K562 (cell line): Measurements from ENCODE around the gene PLXNA2. TPM values are rescaled to one million over a fixed set of nuclear protein-coding genes. Genes with fewer than 3 reads are reported as not detected.

Source experiments
- ATAC-seq: fragments of 200-7000 bp; cut with Tn5 transposase; 3 replicates; pipeline ENCODE4 v1.9.1; 2020; ENCODE audit warnings: moderate library complexity
- BruUV-seq: library from RNA; stranded (reverse); fragments of 400-500 nt; replicated peaks from 2 replicates; lab custom pipeline; 2021; lab: Mats Ljungman, UMichigan
- CTCF ChIA-PET: fragments of 300-600 bp; formaldehyde crosslinking; extraction: SDS; loops from one replicate; lab custom pipeline; 2021; ENCODE audit warnings: low intra/inter-chr PET ratio; lab: Yijun Ruan, JAX
- POLR2A ChIA-PET: fragments of 300-600, 350-650 bp; sonication (Branson Sonifier 250); formaldehyde crosslinking; extraction: SDS; loops from one replicate; lab custom pipeline; 2021; ENCODE audit warnings: antibody characterized with exemption, inconsistent platforms; lab: Yijun Ruan, JAX
- DNase-seq, 4 experiments: peaks; one replicate each; pipeline versions ENCODE4 v3.0.0 to v3.0.0-alpha.2; 2011 to 2018; ENCODE audit warnings: low spot score in 3 of 4, mixed read lengths in 3 of 4; ENCODE audit errors: extremely low read depth in 1 of 4
- FAIRE-seq: peaks from 2 replicates; lab custom pipeline; 2011; peaks lifted over from hg19 to GRCh38; lab: Jason Lieb, UNC
- H2AFZ ChIP-seq: 2 replicates; pipeline ENCODE4 v1.6.0; 2011; ENCODE audit warnings: low read depth, low read length, control low read depth, inconsistent platforms
- H3K27ac ChIP-seq: fragments of 200-600 bp; 3 replicates; pipeline ENCODE4 v1.8.0; 2011; ENCODE audit warnings: low read depth, mild to moderate bottlenecking, control low read depth, inconsistent platforms, low read length, moderate library complexity, mixed read lengths; ENCODE audit errors: extremely low read depth
- H3K27me3 ChIP-seq, 2 experiments: fragments of 300-600 bp in 1 of 2; 2 replicates in 1 of 2; 3 replicates in 1 of 2; pipeline versions ENCODE4 v1.6.0 to v1.8.0; 2011; ENCODE audit warnings: inconsistent platforms in 2 of 2, low read length in 2 of 2, mild to moderate bottlenecking in 1 of 2, mixed read lengths in 1 of 2, moderate library complexity in 1 of 2; ENCODE audit not compliant: control insufficient read depth in 2 of 2, insufficient read depth in 2 of 2
- H3K36me3 ChIP-seq: fragments of 300-600 bp; 3 replicates; pipeline ENCODE4 v1.8.0; 2011; ENCODE audit warnings: mild to moderate bottlenecking, low read length, inconsistent platforms; ENCODE audit not compliant: control insufficient read depth, insufficient read depth
- H3K4me1 ChIP-seq, 2 experiments: fragments of 200-600 bp in 1 of 2; replicated peaks in 1 of 2; 2 replicates in 1 of 2; 3 replicates in 1 of 2; pipeline versions ENCODE4 v1.5.1 to v1.8.0; 2011; ENCODE audit warnings: inconsistent platforms in 2 of 2, low read length in 2 of 2, mild to moderate bottlenecking in 1 of 2, mixed read lengths in 1 of 2, moderate library complexity in 1 of 2; ENCODE audit not compliant: control insufficient read depth in 2 of 2, insufficient read depth in 2 of 2
- H3K4me2 ChIP-seq: 2 replicates; pipeline ENCODE4 v1.6.1; 2011; ENCODE audit warnings: low read length, control low read depth, inconsistent platforms, mixed read lengths; ENCODE audit not compliant: insufficient read depth
- H3K4me3 ChIP-seq: fragments of 200-600 bp; sonication (generic), shearing (Covaris generic); 2 replicates; pipeline ENCODE4 v1.5.1; 2016; ENCODE audit warnings: control low read depth, inconsistent platforms
- H3K79me2 ChIP-seq: fragments of 200-600 bp; 3 replicates; pipeline ENCODE4 v1.8.0; 2011; ENCODE audit warnings: low read length, inconsistent platforms; ENCODE audit not compliant: control insufficient read depth, insufficient read depth
- H3K9ac ChIP-seq, 2 experiments: 2 replicates each; pipeline versions ENCODE4 v1.6.0 to v1.6.1; 2011; ENCODE audit warnings: low read depth in 2 of 2, low read length in 2 of 2, control low read depth in 1 of 2, inconsistent platforms in 1 of 2, mild to moderate bottlenecking in 1 of 2, mixed read lengths in 1 of 2; ENCODE audit not compliant: insufficient read depth in 1 of 2
- H3K9me1 ChIP-seq: one replicate; pipeline ENCODE4 v1.6.0; 2011; ENCODE audit warnings: inconsistent platforms, mild to moderate bottlenecking, low read length, moderate library complexity; ENCODE audit not compliant: control insufficient read depth, insufficient read depth
- H3K9me3 ChIP-seq: replicated peaks from 2 replicates; pipeline ENCODE4 v1.5.1; 2011; ENCODE audit warnings: low read depth, low read length, inconsistent platforms; ENCODE audit not compliant: control insufficient read depth, insufficient read depth
- H4K20me1 ChIP-seq: replicated peaks from 2 replicates; pipeline ENCODE4 v1.6.1; 2011; ENCODE audit warnings: low read length, inconsistent platforms, mixed read lengths; ENCODE audit not compliant: control insufficient read depth, insufficient read depth
- CBX1 ChIP-seq: sonication (generic); IDR thresholded peaks from 2 replicates; pipeline ENCODE4 v1.6.1; 2016; ENCODE audit warnings: antibody characterized with exemption, low read depth, mild to moderate bottlenecking
- ILK ChIP-seq: fragments of 450-650 bp; IDR thresholded peaks from 2 replicates; pipeline ENCODE4 v1.6.1; 2016; ENCODE audit warnings: missing genetic modification characterization, low read depth, mild to moderate bottlenecking, missing compliant biosample characterization, moderate library complexity, borderline replicate concordance
- WGBS: fragments of 100-300 bp; shearing (Covaris generic); methylation state at CpG from one replicate; pipeline ENCODE4 v1.1.6; 2016; ENCODE audit warnings: low coverage, mixed read lengths; ENCODE audit not compliant: insufficient coverage; ENCODE audit errors: missing lambda C conversion rate; 5-methylcytosine and 5-hydroxymethylcytosine counted together
- in situ Hi-C: fragments of 300-500 bp; cut with MboI; formaldehyde crosslinking; loops from 4 replicates; pipeline ENCODE4 v1.15.0; 2018; ENCODE audit warnings: inconsistent platforms, mixed read lengths
- intact Hi-C: fragments of 100-400 bp; cut with micrococcal nuclease; formaldehyde crosslinking; loops from 2 replicates; pipeline ENCODE4 v1.14.2; 2022
- polyA plus RNA-seq, 8 experiments: library from polyadenylated mRNA; depleted of rRNA in 4 of 8; stranded (reverse) in 5 of 8; unstranded in 3 of 8; fragments of >200 nt; fragmentation: Nextera tagmentation in 2 of 8; fragmentation: Illumina TruSeq in 1 of 8; extraction: Ambion mirVana in 2 of 8; extraction: Trizol in 1 of 8; gene quantifications; 2 replicates each; pipeline versions ENCODE4 v1.2.1 to v1.2.3, GENCODE V29; 2011 to 2014; ENCODE audit warnings: inconsistent platforms in 1 of 8, missing spikeins in 1 of 8
- total RNA-seq, 7 experiments: library from RNA; depleted of rRNA in 6 of 7; stranded (reverse); fragments of >200 nt in 6 of 7; fragmentation: Illumina TruSeq in 2 of 7; extraction: Trizol in 2 of 7; gene quantifications; 2 replicates each; pipeline versions ENCODE4 v1.2.1 to v1.2.3, GENCODE V29; 2011 to 2021; ENCODE audit warnings: low replicate concordance in 1 of 7
- TF ChIP-seq, protein P1 (sequence below): IDR thresholded peaks from 2 replicates; pipeline ENCODE4 v1.6.1; 2011; ENCODE audit not compliant: insufficient read length; ENCODE audit errors: extremely low read depth
- TF ChIP-seq, protein P2 (sequence below): sonication (generic); formaldehyde crosslinking; IDR thresholded peaks from 2 replicates; pipeline ENCODE4 v1.8.0; 2022; ENCODE audit warnings: mild to moderate bottlenecking, missing genetic modification reagents
- TF ChIP-seq, protein P3 (sequence below): fragments of 250-450 bp; sonication (Bioruptor Pico); IDR thresholded peaks from 2 replicates; pipeline ENCODE4 v1.4.0; 2020
- TF ChIP-seq, protein P4 (sequence below): fragments of 250-450 bp; sonication (Bioruptor Pico); IDR thresholded peaks from 2 replicates; pipeline ENCODE4 v1.4.0; 2020; ENCODE audit warnings: borderline replicate concordance

The PLXNA2 gene
- total and polyA plus RNA-seq, 9 of the 15 experiments (the other 6 are each of a cell fraction or from before 2014, with no cell fraction given): 0.01 to 1.3 (median 0.32) TPM

DNA sequence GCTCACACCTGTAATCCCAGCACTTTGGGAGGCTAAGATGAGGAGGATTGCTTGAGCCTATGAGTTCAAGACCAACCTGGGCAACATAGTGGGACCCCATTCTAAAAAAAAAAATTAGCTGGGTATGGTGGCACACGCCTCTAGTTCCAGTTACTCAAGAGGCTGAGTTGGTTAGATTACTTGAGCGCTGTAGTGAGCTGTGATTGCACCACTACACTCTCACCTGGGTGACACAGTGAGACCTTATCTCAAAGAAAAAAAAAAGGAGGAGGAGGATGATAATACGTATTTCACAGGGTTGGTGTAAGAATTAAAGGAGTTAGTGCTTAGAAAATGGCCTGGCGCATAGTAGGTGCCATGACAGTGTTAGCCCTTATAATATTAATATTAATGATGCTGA lies 144.1 kb downstream of the PLXNA2 start:
- ChIA-PET POLR2A (interaction anchor here (0.6 to 2.1 kb wide), 4 partner anchors 13 to 1279 kb away, joined by 3 to 4 read pairs (median 3); no protein-coding TSS in a partner anchor), CTCF (no interaction called here)
- intact Hi-C loops (no loop called here), in situ Hi-C loops (no loop called here)
- Histone ChIP-seq H3K79me2 (no peaks in the 10 kb centered on the region), H4K20me1 (no peaks in the 10 kb centered on the region; the same call in none of the 2 replicates), H3K4me1 (no peaks in the 10 kb centered on the region; a peak in 1 of 5 replicates), H3K27me3 (peaks cover 36 to 63% of the 10 kb centered on the region in 2 experiments; a peak in 4 of 5 replicates), H3K27ac (no peak overlapping the region), H3K9me1 (peaks cover 3% of the 10 kb centered on the region), H2AFZ (no peak overlapping the region), H3K36me3 (no peaks in the 10 kb centered on the region), H3K9me3 (no peaks in the 10 kb centered on the region), H3K4me2 (no peak overlapping the region), H3K4me3 (no peak overlapping the region), H3K9ac (no peak overlapping the region)
- no TSS peak for BruUV-seq
- 2% methylated on average over 4 of the region's 4 CpGs for WGBS
- no peak for TF ChIP-seq CBX1
- TF ChIP-seq, protein P1, sequence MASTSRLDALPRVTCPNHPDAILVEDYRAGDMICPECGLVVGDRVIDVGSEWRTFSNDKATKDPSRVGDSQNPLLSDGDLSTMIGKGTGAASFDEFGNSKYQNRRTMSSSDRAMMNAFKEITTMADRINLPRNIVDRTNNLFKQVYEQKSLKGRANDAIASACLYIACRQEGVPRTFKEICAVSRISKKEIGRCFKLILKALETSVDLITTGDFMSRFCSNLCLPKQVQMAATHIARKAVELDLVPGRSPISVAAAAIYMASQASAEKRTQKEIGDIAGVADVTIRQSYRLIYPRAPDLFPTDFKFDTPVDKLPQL: no peak
- no peak for TF ChIP-seq ILK
- TF ChIP-seq, protein P2, sequence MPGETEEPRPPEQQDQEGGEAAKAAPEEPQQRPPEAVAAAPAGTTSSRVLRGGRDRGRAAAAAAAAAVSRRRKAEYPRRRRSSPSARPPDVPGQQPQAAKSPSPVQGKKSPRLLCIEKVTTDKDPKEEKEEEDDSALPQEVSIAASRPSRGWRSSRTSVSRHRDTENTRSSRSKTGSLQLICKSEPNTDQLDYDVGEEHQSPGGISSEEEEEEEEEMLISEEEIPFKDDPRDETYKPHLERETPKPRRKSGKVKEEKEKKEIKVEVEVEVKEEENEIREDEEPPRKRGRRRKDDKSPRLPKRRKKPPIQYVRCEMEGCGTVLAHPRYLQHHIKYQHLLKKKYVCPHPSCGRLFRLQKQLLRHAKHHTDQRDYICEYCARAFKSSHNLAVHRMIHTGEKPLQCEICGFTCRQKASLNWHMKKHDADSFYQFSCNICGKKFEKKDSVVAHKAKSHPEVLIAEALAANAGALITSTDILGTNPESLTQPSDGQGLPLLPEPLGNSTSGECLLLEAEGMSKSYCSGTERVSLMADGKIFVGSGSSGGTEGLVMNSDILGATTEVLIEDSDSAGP: no peak
- TF ChIP-seq, protein P3, sequence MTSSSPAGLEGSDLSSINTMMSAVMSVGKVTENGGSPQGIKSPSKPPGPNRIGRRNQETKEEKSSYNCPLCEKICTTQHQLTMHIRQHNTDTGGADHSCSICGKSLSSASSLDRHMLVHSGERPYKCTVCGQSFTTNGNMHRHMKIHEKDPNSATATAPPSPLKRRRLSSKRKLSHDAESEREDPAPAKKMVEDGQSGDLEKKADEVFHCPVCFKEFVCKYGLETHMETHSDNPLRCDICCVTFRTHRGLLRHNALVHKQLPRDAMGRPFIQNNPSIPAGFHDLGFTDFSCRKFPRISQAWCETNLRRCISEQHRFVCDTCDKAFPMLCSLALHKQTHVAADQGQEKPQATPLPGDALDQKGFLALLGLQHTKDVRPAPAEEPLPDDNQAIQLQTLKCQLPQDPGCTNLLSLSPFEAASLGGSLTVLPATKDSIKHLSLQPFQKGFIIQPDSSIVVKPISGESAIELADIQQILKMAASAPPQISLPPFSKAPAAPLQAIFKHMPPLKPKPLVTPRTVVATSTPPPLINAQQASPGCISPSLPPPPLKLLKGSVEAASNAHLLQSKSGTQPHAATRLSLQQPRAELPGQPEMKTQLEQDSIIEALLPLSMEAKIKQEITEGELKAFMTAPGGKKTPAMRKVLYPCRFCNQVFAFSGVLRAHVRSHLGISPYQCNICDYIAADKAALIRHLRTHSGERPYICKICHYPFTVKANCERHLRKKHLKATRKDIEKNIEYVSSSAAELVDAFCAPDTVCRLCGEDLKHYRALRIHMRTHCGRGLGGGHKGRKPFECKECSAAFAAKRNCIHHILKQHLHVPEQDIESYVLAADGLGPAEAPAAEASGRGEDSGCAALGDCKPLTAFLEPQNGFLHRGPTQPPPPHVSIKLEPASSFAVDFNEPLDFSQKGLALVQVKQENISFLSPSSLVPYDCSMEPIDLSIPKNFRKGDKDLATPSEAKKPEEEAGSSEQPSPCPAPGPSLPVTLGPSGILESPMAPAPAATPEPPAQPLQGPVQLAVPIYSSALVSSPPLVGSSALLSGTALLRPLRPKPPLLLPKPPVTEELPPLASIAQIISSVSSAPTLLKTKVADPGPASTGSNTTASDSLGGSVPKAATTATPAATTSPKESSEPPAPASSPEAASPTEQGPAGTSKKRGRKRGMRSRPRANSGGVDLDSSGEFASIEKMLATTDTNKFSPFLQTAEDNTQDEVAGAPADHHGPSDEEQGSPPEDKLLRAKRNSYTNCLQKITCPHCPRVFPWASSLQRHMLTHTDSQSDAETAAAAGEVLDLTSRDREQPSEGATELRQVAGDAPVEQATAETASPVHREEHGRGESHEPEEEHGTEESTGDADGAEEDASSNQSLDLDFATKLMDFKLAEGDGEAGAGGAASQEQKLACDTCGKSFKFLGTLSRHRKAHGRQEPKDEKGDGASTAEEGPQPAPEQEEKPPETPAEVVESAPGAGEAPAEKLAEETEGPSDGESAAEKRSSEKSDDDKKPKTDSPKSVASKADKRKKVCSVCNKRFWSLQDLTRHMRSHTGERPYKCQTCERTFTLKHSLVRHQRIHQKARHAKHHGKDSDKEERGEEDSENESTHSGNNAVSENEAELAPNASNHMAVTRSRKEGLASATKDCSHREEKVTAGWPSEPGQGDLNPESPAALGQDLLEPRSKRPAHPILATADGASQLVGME (CRISPR knock-in tag): no peak
- TF ChIP-seq, protein P4, sequence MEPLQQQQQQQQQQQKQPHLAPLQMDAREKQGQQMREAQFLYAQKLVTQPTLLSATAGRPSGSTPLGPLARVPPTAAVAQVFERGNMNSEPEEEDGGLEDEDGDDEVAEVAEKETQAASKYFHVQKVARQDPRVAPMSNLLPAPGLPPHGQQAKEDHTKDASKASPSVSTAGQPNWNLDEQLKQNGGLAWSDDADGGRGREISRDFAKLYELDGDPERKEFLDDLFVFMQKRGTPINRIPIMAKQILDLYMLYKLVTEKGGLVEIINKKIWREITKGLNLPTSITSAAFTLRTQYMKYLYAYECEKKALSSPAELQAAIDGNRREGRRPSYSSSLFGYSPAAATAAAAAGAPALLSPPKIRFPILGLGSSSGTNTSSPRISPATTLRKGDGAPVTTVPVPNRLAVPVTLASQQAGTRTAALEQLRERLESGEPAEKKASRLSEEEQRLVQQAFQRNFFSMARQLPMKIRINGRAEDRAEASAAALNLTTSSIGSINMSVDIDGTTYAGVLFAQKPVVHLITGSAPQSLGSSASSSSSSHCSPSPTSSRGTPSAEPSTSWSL (CRISPR knock-in tag): no peak
- no peak for FAIRE-seq
- DNase-seq: no peak
- no peak for ATAC-seq
